Peyer's patch (tissue), 4 donors: Measurements from ENCODE around the gene PQBP1.

Source experiments
- POLR2A ChIP-seq, 2 donors: fragments of 450-650 bp; IDR thresholded peaks; one replicate each; pipeline ENCODE4 v1.5.1; 2017; ENCODE audit warnings: antibody characterized with exemption in 2 of 2, mild to moderate bottlenecking in 2 of 2, moderate library complexity in 2 of 2
- TF ChIP-seq, protein P1 (sequence below), 6 experiments: fragments of 450-650 bp in 4 of 6; fragments of 200-600 bp in 2 of 6; sonication (generic) in 1 of 6; IDR thresholded peaks; one replicate each; pipeline ENCODE4 v1.5.1; 2017 to 2019; ENCODE audit warnings: antibody characterized with exemption in 6 of 6, mild to moderate bottlenecking in 3 of 6, moderate library complexity in 1 of 6

GRCh38 chrX:48908600-48908999 lies 10.9 kb downstream of the PQBP1 start:
- TF ChIP-seq, protein P1, sequence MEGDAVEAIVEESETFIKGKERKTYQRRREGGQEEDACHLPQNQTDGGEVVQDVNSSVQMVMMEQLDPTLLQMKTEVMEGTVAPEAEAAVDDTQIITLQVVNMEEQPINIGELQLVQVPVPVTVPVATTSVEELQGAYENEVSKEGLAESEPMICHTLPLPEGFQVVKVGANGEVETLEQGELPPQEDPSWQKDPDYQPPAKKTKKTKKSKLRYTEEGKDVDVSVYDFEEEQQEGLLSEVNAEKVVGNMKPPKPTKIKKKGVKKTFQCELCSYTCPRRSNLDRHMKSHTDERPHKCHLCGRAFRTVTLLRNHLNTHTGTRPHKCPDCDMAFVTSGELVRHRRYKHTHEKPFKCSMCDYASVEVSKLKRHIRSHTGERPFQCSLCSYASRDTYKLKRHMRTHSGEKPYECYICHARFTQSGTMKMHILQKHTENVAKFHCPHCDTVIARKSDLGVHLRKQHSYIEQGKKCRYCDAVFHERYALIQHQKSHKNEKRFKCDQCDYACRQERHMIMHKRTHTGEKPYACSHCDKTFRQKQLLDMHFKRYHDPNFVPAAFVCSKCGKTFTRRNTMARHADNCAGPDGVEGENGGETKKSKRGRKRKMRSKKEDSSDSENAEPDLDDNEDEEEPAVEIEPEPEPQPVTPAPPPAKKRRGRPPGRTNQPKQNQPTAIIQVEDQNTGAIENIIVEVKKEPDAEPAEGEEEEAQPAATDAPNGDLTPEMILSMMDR (IDR thresholded peaks at IDR 0.05), result no peak
- TF ChIP-seq POLR2A (IDR thresholded peaks at IDR 0.05), result no peak
